ENCODE results near the gene GRM8.

DNA sequence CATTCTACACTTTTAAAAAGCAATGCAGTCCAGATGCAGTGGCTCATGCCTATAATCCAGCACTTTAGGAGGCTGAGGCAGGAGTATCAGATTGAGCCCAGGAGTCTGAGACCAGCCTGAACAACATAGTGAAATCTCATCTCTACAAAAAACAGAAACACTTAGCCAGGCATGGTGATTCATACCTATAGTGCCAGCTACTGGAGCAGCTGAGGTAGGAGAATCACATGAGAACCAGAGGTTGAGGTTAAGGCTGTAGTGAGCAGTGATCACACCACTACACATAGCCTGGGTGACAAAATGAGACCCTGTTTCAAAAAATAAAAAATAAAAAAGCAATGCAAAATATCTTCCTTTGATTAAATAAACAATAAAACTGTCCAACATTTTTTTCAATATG lies 205.2 kb downstream of the GRM8 start:
- no peak for TF ChIP-seq POLR2AphosphoS5 (IDR thresholded peaks at IDR 0.05; ENCODE audit: low read depth, low read length)
- TF ChIP-seq POLR2A (IDR thresholded peaks at IDR 0.05; ENCODE audit: low read depth, low read length), result no peak

Measured in GM12892 (cell line).